Left lung (tissue), 14 donors: ENCODE data around the gene ANKRA2. TPM values are rescaled to one million over a fixed set of nuclear protein-coding genes. Genes with fewer than 3 reads are reported as not detected.

Source experiments
- ATAC-seq: fragments of 200-7000 bp; cut with Tn5 transposase; one replicate; pipeline ENCODE4 v1.9.1; 2020; ENCODE audit warnings: moderate library complexity
- DNase-seq, 4 donors: peaks; one replicate each; pipeline ENCODE4 v3.0.0-alpha.2; 2013 to 2020
- H3K27ac ChIP-seq, 2 donors: fragments of 200-600 bp; sonication (generic) in 1 of 2; one replicate each; pipeline versions ENCODE4 v1.5.0 to v1.8.0; 2020 to 2021
- H3K27me3 ChIP-seq, 2 donors: fragments of 200-600 bp; sonication (generic) in 1 of 2; one replicate each; pipeline versions ENCODE4 v1.5.0 to v1.8.0; 2020 to 2021
- H3K36me3 ChIP-seq, 2 donors: fragments of 200-600 bp; sonication (generic) in 1 of 2; one replicate each; pipeline versions ENCODE4 v1.5.0 to v1.8.0; 2020 to 2021
- H3K4me1 ChIP-seq, 2 donors: fragments of 200-600 bp; one replicate each; pipeline ENCODE4 v1.8.0; 2021
- H3K4me3 ChIP-seq, 2 donors: fragments of 200-600 bp; sonication (generic) in 1 of 2; one replicate each; pipeline versions ENCODE4 v1.5.0 to v1.8.0; 2020 to 2021; ENCODE audit warnings: mild to moderate bottlenecking in 1 of 2
- H3K9me3 ChIP-seq, 2 donors: fragments of 200-600 bp; sonication (generic) in 1 of 2; one replicate each; pipeline versions ENCODE4 v1.5.0 to v1.8.0; 2020 to 2021
- intact Hi-C, 2 donors: fragments of 100-400 bp; cut with DNase I; formaldehyde crosslinking; loops; one replicate each; pipeline versions ENCODE4 v1.11.2 to v1.14.2; 2022
- long read RNA-seq, 12 donors: library from polyadenylated mRNA in 2 of 12; unstranded in 2 of 12; transcript quantifications; one replicate each; pipeline ENCODE4 v2.0.0 and lab custom pipeline, GENCODE V29; 2019 to 2026
- polyA plus RNA-seq, 6 donors: library from polyadenylated mRNA; unstranded; fragments of 120-200 nt; gene quantifications; one replicate each; pipeline ENCODE4 v1.2.1, GENCODE V29; 2013; ENCODE audit not compliant: insufficient read length in 6 of 6
- total RNA-seq, 2 donors: library from RNA; stranded (reverse); fragmentation: NEBNext Ultra II Directional; extraction: Animal tissue kit (Norgen Biotek cat#: 25700); gene quantifications; one replicate each; pipeline ENCODE4 v1.2.1, GENCODE V29; 2021
- TF ChIP-seq, protein P1 (sequence below), 2 donors: fragments of 200-600 bp; sonication (generic) in 1 of 2; IDR thresholded peaks; one replicate each; pipeline versions ENCODE4 v1.5.0 to v1.8.0; 2021; ENCODE audit warnings: antibody characterized with exemption in 2 of 2
- donor health status: DM: no; HTN: yes; CAD: no.
- donor health status: DM: no; HTN: no; CAD: no.

Gene ANKRA2, protein sequence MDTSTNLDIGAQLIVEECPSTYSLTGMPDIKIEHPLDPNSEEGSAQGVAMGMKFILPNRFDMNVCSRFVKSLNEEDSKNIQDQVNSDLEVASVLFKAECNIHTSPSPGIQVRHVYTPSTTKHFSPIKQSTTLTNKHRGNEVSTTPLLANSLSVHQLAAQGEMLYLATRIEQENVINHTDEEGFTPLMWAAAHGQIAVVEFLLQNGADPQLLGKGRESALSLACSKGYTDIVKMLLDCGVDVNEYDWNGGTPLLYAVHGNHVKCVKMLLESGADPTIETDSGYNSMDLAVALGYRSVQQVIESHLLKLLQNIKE
- total RNA-seq: 10 to 100 TPM; 11.9 to 13.8 TPM
- 10 to 100 TPM; 55.7 to 94.1 (median 68.9) TPM for polyA plus RNA-seq
- long read RNA-seq, donor 1, transcript ANKRA2-205 (2 exons, 573 nt): major isoform, 56 of 96 reads
- long read RNA-seq, donor 1, transcript ANKRA2-206 (2 exons, 447 nt): minor isoform, 10 of 96 reads
- long read RNA-seq, donor 1, transcript ANKRA2-208 (4 exons, 1,298 nt): minor isoform, 7 of 96 reads
- long read RNA-seq, donor 1, partial matches to known transcripts: 18 of 96 reads
- long read RNA-seq, donor 1, other reads (novel, unspliced or antisense): 0 of 96 reads
- long read RNA-seq, donor 2, transcript ANKRA2-206 (2 exons, 447 nt): minor isoform, 6 of 37 reads
- long read RNA-seq, donor 2, transcript ANKRA2-205 (2 exons, 573 nt): major isoform, 20 of 37 reads
- long read RNA-seq, donor 2, partial matches to known transcripts: 0 of 37 reads
- long read RNA-seq, donor 2, other reads (novel, unspliced or antisense): 0 of 37 reads
- long read RNA-seq, donor 3, transcript ANKRA2-205 (2 exons, 573 nt): major isoform, 6 of 17 reads
- long read RNA-seq, donor 3, partial matches to known transcripts: 0 of 17 reads
- long read RNA-seq, donor 3, other reads (novel, unspliced or antisense): 0 of 17 reads
- long read RNA-seq, donor 4, transcript ANKRA2-201 (9 exons, 2,063 nt): major isoform, 5 of 11 reads
- long read RNA-seq, donor 4, partial matches to known transcripts: 2 of 11 reads
- long read RNA-seq, donor 4, other reads (novel, unspliced or antisense): 2 of 11 reads
- long read RNA-seq, donor 5, transcript ANKRA2-205 (2 exons, 573 nt): major isoform, 10 of 29 reads
- long read RNA-seq, donor 5, transcript ANKRA2-206 (2 exons, 447 nt): minor isoform, 9 of 29 reads
- long read RNA-seq, donor 5, partial matches to known transcripts: 0 of 29 reads
- long read RNA-seq, donor 5, other reads (novel, unspliced or antisense): 0 of 29 reads
- long read RNA-seq, donor 6, transcript ANKRA2-205 (2 exons, 573 nt): major isoform, 10 of 23 reads
- long read RNA-seq, donor 6, partial matches to known transcripts: 0 of 23 reads
- long read RNA-seq, donor 6, other reads (novel, unspliced or antisense): 0 of 23 reads
- long read RNA-seq, donor 7, transcript ANKRA2-205 (2 exons, 573 nt): minor isoform, 8 of 25 reads
- long read RNA-seq, donor 7, transcript ANKRA2-206 (2 exons, 447 nt): major isoform, 10 of 25 reads
- long read RNA-seq, donor 7, partial matches to known transcripts: 0 of 25 reads
- long read RNA-seq, donor 7, other reads (novel, unspliced or antisense): 0 of 25 reads
- long read RNA-seq, donor 8, transcript ANKRA2-206 (2 exons, 447 nt): minor isoform, 8 of 41 reads
- long read RNA-seq, donor 8, transcript ANKRA2-205 (2 exons, 573 nt): major isoform, 25 of 41 reads
- long read RNA-seq, donor 8, transcript ANKRA2-201 (9 exons, 2,063 nt): minor isoform, 5 of 41 reads
- long read RNA-seq, donor 8, partial matches to known transcripts: 0 of 41 reads
- long read RNA-seq, donor 8, other reads (novel, unspliced or antisense): 0 of 41 reads
- long read RNA-seq, donor 9: 0 reads
- long read RNA-seq, donor 10, partial matches to known transcripts: 0 of 3 reads
- long read RNA-seq, donor 10, other reads (novel, unspliced or antisense): 0 of 3 reads
- long read RNA-seq, donor 11, transcript ANKRA2-205 (2 exons, 573 nt): major isoform, 13 of 27 reads
- long read RNA-seq, donor 11, transcript ANKRA2-201 (9 exons, 2,063 nt): minor isoform, 12 of 27 reads
- long read RNA-seq, donor 11, partial matches to known transcripts: 0 of 27 reads
- long read RNA-seq, donor 11, other reads (novel, unspliced or antisense): 0 of 27 reads
- long read RNA-seq, donor 12, transcript ANKRA2-206 (2 exons, 447 nt): minor isoform, 10 of 53 reads
- long read RNA-seq, donor 12, transcript ANKRA2-208 (4 exons, 1,298 nt): minor isoform, 5 of 53 reads
- long read RNA-seq, donor 12, transcript ANKRA2-205 (2 exons, 573 nt): major isoform, 32 of 53 reads
- long read RNA-seq, donor 12, partial matches to known transcripts: 0 of 53 reads
- long read RNA-seq, donor 12, other reads (novel, unspliced or antisense): 0 of 53 reads

DNA sequence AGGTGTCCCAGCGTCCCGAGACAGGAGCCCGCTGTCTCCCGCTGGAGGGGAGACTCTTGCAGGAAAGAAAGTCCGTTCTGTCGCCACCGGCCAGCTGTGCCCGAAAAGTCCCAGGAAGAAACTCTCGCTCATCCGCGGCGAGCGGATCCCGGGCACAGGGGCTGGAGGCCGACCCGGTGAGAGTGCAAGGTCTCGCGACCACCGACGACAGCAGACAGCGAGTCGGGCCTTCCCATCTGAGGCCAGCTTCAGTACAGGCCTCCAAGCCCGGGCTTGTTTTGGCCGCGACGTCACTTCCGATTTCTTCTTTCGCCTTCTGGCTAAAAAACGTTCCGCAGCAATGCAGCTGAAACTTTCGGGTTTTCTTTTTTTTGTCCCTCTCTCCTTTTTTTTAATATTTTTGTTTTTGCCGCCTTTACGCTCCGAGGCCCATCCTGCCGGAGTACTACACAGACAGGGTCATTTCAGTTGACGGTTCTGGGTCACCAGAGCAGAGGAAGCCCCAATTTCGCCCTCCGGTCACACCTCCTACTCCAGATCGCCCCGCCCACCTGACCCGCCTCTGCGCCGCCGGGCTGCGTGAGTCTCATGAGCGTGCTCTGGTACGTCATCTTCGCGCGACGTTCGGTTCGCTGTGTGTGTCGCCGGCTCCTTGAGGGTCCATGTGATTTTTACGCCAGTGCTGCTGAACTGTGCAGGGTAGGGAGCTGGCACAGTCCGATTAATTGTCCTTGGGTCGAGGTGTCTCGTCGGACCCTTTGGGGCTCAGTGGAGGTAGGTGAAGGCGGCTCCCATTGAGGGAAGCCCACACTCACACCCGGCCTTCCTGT lies at the start of gene ANKRA2, which contains the start of gene UTP15:
Gene ANKRA2, minus strand, starts transcription at position 501 of the 830 bp plus-strand sequence. CDS start 2,758 bp downstream, outside the sequence.
Gene UTP15, plus strand, starts transcription at position 605 of the 830 bp plus-strand sequence. CDS start 1,602 bp downstream, outside the sequence.
- peak; percentile 99 for ATAC-seq
- Histone ChIP-seq H3K4me3 (peak within 1 kb of the TSS; percentile 82 to 90), H3K27ac (peak within 1 kb of the TSS; percentile 89 to 95), H3K9me3 (no peaks in the 10 kb centered on the region), H3K27me3 (no peaks in the 10 kb centered on the region), H3K36me3 (peaks cover 0 to 37% of the 10 kb centered on the region in 2 donors), H3K4me1 (peaks cover 24 to 38% of the 10 kb centered on the region in 2 donors)
- intact Hi-C loops: no loop called here
- TF ChIP-seq, protein P1, sequence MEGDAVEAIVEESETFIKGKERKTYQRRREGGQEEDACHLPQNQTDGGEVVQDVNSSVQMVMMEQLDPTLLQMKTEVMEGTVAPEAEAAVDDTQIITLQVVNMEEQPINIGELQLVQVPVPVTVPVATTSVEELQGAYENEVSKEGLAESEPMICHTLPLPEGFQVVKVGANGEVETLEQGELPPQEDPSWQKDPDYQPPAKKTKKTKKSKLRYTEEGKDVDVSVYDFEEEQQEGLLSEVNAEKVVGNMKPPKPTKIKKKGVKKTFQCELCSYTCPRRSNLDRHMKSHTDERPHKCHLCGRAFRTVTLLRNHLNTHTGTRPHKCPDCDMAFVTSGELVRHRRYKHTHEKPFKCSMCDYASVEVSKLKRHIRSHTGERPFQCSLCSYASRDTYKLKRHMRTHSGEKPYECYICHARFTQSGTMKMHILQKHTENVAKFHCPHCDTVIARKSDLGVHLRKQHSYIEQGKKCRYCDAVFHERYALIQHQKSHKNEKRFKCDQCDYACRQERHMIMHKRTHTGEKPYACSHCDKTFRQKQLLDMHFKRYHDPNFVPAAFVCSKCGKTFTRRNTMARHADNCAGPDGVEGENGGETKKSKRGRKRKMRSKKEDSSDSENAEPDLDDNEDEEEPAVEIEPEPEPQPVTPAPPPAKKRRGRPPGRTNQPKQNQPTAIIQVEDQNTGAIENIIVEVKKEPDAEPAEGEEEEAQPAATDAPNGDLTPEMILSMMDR (IDR thresholded peaks at IDR 0.05): no peak
- peak; percentile 99 for DNase-seq

- Histone ChIP-seq H3K4me1 (no peaks in the 10 kb centered on the region), H3K36me3 (no peaks in the 10 kb centered on the region), H3K9me3 (no peaks in the 10 kb centered on the region), H3K4me3 (no peak overlapping the region), H3K27ac (no peak overlapping the region), H3K27me3 (no peaks in the 10 kb centered on the region)
- no peak for ATAC-seq
- intact Hi-C loops: no loop called here
- TF ChIP-seq, protein P1 (IDR thresholded peaks at IDR 0.05): no peak
- DNase-seq: no peak
Measured at GRCh38 chr5:73615085-73615484, 49.6 kb upstream of the ANKRA2 start.

GRCh38 chr5:73612799-73613198 lies 47.4 kb upstream of the ANKRA2 start:
- DNase-seq: no peak
- intact Hi-C loops: no loop called here
- TF ChIP-seq, protein P1 (IDR thresholded peaks at IDR 0.05): no peak
- no peak overlapping the region for H3K27ac ChIP-seq
- no peak for ATAC-seq
- no peak overlapping the region for H3K4me3 ChIP-seq
- no peaks in the 10 kb centered on the region for H3K4me1 ChIP-seq
- H3K36me3 ChIP-seq: no peaks in the 10 kb centered on the region
- no peaks in the 10 kb centered on the region for H3K27me3 ChIP-seq
- no peaks in the 10 kb centered on the region for H3K9me3 ChIP-seq
